Naive thymus-derived CD4-positive, alpha-beta T cell (primary cell): ENCODE data around the gene ZPBP2. TPM values are rescaled to one million over a fixed set of nuclear protein-coding genes. Genes with fewer than 3 reads are reported as not detected.

Experiments
- ATAC-seq: fragments of 150-1000 bp; cut with Tn5 transposase; 2 replicates; pipeline ENCODE4 v1.10.0; 2021; ENCODE audit warnings: mild to moderate bottlenecking, moderate library complexity
- CTCF ChIA-PET: fragments of 350-600 bp; sonication (Branson Sonifier 250); formaldehyde crosslinking; loops from one replicate; lab custom pipeline; 2021; ENCODE audit warnings: antibody characterized with exemption; lab: Charles Lee
- POLR2A ChIA-PET: fragments of 350-600 bp; sonication (Branson Sonifier 250); formaldehyde crosslinking; loops from one replicate; lab custom pipeline; 2021; ENCODE audit warnings: antibody characterized with exemption, inconsistent platforms; lab: Charles Lee
- DNase-seq, 9 donors: peaks; one replicate each; pipeline versions ENCODE4 v3.0.0 to v3.0.0-alpha.2; 2020 to 2022; ENCODE audit warnings: mixed read lengths in 1 of 9
- H3K27ac ChIP-seq: one replicate; pipeline ENCODE4 v1.7.0; 2013; ENCODE audit warnings: mild to moderate bottlenecking, low read depth, low read length, moderate library complexity
- H3K27me3 ChIP-seq, 2 donors: one replicate each; pipeline ENCODE4 v1.7.0; 2013; ENCODE audit warnings: low read length in 2 of 2, mild to moderate bottlenecking in 2 of 2, moderate library complexity in 2 of 2; ENCODE audit not compliant: control insufficient read depth in 2 of 2, insufficient read depth in 2 of 2
- H3K36me3 ChIP-seq, 3 experiments: 1 replicate in 2 of 3; 2 replicates in 1 of 3; pipeline ENCODE4 v1.7.0; 2013; ENCODE audit warnings: low read length in 3 of 3, mild to moderate bottlenecking in 3 of 3, moderate library complexity in 1 of 3; ENCODE audit not compliant: insufficient read depth in 3 of 3, control insufficient read depth in 2 of 3
- H3K4me1 ChIP-seq, 2 donors: one replicate each; pipeline ENCODE4 v1.7.0; 2013; ENCODE audit warnings: low read length in 2 of 2, mild to moderate bottlenecking in 2 of 2, moderate library complexity in 1 of 2; ENCODE audit not compliant: control insufficient read depth in 2 of 2, insufficient read depth in 2 of 2
- H3K4me3 ChIP-seq: 2 replicates; pipeline ENCODE4 v1.7.0; 2013; ENCODE audit warnings: mild to moderate bottlenecking, low read length
- H3K9me3 ChIP-seq, 3 experiments: 1 replicate in 2 of 3; 2 replicates in 1 of 3; pipeline ENCODE4 v1.7.0; 2013; ENCODE audit warnings: low read length in 3 of 3; ENCODE audit not compliant: control insufficient read depth in 2 of 3
- H3K27ac Mint-ChIP-seq, 9 donors: one replicate each; pipeline ENCODE4 v1.8.0; 2020 to 2022; ENCODE audit warnings: mixed read lengths in 9 of 9, mild to moderate bottlenecking in 8 of 9, moderate library complexity in 5 of 9, inconsistent platforms in 2 of 9
- H3K27me3 Mint-ChIP-seq, 5 donors: one replicate each; pipeline ENCODE4 v1.8.0; 2021 to 2022; ENCODE audit warnings: mixed read lengths in 5 of 5, mild to moderate bottlenecking in 1 of 5
- H3K36me3 Mint-ChIP-seq, 5 donors: one replicate each; pipeline ENCODE4 v1.8.0; 2020 to 2022; ENCODE audit warnings: mixed read lengths in 5 of 5, mild to moderate bottlenecking in 3 of 5, inconsistent platforms in 1 of 5
- H3K4me1 Mint-ChIP-seq, 7 donors: one replicate each; pipeline ENCODE4 v1.8.0; 2020 to 2022; ENCODE audit warnings: mixed read lengths in 7 of 7, mild to moderate bottlenecking in 3 of 7, inconsistent platforms in 1 of 7
- H3K4me3 Mint-ChIP-seq, 10 donors: one replicate each; pipeline ENCODE4 v1.8.0; 2020 to 2022; ENCODE audit warnings: mild to moderate bottlenecking in 10 of 10, mixed read lengths in 10 of 10, moderate library complexity in 6 of 10, inconsistent platforms in 2 of 10
- H3K9me3 Mint-ChIP-seq, 11 donors: one replicate each; pipeline ENCODE4 v1.8.0; 2020 to 2022; ENCODE audit warnings: mixed read lengths in 11 of 11, mild to moderate bottlenecking in 4 of 11, inconsistent platforms in 1 of 11, moderate library complexity in 1 of 11
- intact Hi-C, 2 donors: fragments of 100-400 bp; cut with micrococcal nuclease; formaldehyde crosslinking; loops; one replicate each; pipeline ENCODE4 v1.15.1; 2023
- polyA plus RNA-seq, 2 donors: library from polyadenylated mRNA; unstranded; fragments of 300-500 nt; fragmentation: Illumina TruSeq; gene quantifications; one replicate each; pipeline ENCODE4 v1.2.3, GENCODE V29; 2021
- total RNA-seq, 6 experiments: library from RNA in 5 of 6; stranded (reverse) in 5 of 6; gene quantifications; 1 replicate in 5 of 6; 2 replicates in 1 of 6; pipeline ENCODE4 v1.2.3 and lab custom pipeline; 2021 to 2026

ZPBP2 gene
- total and polyA plus RNA-seq, 7 experiments from 2014 or later, result 0.11 to 0.84 (median 0.34) TPM; not detected in 3

GRCh38 chr17:39823407-39824054 is 44.5 kb upstream of the ZPBP2 start:
- intact Hi-C loops, result no loop called here
- Mint-ChIP-seq H3K36me3 (peaks cover 37 to 82% (median 72%) of the 10 kb centered on the region in 5 donors), H3K27ac (peak overlapping the region in 7 of 9 donors; percentile 25 to 97 (median 92)), H3K4me1 (peaks cover 22 to 64% (median 38%) of the 10 kb centered on the region in 7 donors), H3K4me3 (no peak overlapping the region), H3K9me3 (peaks cover 7 to 43% (median 28%) of the 10 kb centered on the region in 11 donors), H3K27me3 (no peaks in the 10 kb centered on the region)
- Histone ChIP-seq H3K27ac (no peak overlapping the region), H3K4me1 (peaks cover 30 to 36% of the 10 kb centered on the region in 2 donors), H3K9me3 (peaks cover 5 to 21% (median 14%) of the 10 kb centered on the region in 3 experiments), H3K36me3 (peaks cover 29 to 68% (median 36%) of the 10 kb centered on the region in 3 experiments), H3K27me3 (no peaks in the 10 kb centered on the region), H3K4me3 (no peak overlapping the region)
- DNase-seq (peak in 3 of 9 donors; percentile 19 to 26 (median 22)), ATAC-seq (no peak)
- ChIA-PET POLR2A (no interaction called here), CTCF (no interaction called here)

DNA sequence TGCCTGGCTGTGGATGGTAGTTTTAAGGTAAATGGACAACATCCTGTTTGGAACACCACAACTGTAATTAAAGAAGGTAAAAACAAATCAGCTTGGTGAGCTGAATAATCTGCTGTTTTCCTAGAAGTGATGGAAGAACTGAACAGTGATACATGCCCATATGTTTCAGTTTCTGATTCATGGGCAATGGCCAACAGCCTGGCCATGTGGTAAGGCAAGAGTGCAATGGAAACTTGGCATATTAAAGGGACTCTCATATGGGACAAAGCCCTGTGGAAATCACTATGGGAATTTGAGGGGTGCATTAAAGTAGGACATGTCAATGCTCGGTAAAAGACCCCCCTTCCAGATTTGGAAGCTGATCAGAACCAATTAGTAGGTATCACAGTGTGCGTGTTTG is 41.7 kb upstream of the ZPBP2 start:
- H3K4me1 Mint-ChIP-seq, result peaks cover 4 to 40% (median 13%) of the 10 kb centered on the region in 7 donors
- POLR2A ChIA-PET, result interaction anchor here (1.3 kb wide), 1 partner anchor 70 kb away, joined by 4 read pairs; no protein-coding TSS in a partner anchor

DNA sequence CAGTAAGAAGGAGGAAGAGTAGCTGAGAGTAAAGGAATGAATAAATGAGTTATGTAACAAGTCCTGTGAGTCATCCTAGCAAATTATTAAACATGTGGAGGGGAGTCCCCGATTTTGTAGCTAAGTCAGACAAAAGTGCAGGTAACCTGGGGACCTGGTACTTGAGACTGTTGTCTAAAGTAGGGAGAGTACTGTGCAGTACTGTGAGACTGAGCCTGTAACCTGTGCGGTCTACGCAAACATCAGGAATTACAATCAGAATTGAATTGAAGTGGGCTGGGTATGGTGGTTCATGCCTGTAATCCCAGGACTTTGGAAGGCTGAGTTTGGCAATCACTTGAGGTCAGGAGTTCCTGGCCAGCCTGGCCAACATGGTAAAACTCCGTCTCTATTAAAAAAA is 39.6 kb upstream of the ZPBP2 start:
- ChIA-PET POLR2A (interaction anchor here (0.8 to 1.4 kb wide), 2 partner anchors 9 to 11 kb away, joined by 3 read pairs; no protein-coding TSS in a partner anchor), CTCF (no interaction called here)
- DNase-seq (no peak), ATAC-seq (no peak)
- H3K4me3 ChIP-seq, result no peak overlapping the region
- no peaks in the 10 kb centered on the region for H3K27me3 Mint-ChIP-seq
- peaks cover 28 to 65% (median 49%) of the 10 kb centered on the region in 3 experiments for H3K36me3 ChIP-seq
- no peaks in the 10 kb centered on the region for H3K4me1 ChIP-seq
- intact Hi-C loops, result no loop called here
- H3K4me1 Mint-ChIP-seq, result peaks cover 3 to 37% (median 17%) of the 10 kb centered on the region in 7 donors
- peaks cover 5 to 17% (median 12%) of the 10 kb centered on the region in 3 experiments for H3K9me3 ChIP-seq
- H3K27ac ChIP-seq, result no peak overlapping the region
- peaks cover 32 to 75% (median 60%) of the 10 kb centered on the region in 5 donors for H3K36me3 Mint-ChIP-seq
- peaks cover 0 to 25% (median 19%) of the 10 kb centered on the region in 11 donors for H3K9me3 Mint-ChIP-seq
- no peak overlapping the region for H3K4me3 Mint-ChIP-seq
- no peaks in the 10 kb centered on the region for H3K27me3 ChIP-seq
- peak overlapping the region in 6 of 9 donors; percentile 16 to 78 (median 64) for H3K27ac Mint-ChIP-seq

More for the DNA sequence above, 41.7 kb upstream of the ZPBP2 start:
- Histone ChIP-seq H3K4me3 (no peak overlapping the region), H3K36me3 (peaks cover 29 to 81% (median 49%) of the 10 kb centered on the region in 3 experiments), H3K9me3 (peaks cover 5 to 21% (median 14%) of the 10 kb centered on the region in 3 experiments), H3K27ac (no peak overlapping the region), H3K4me1 (peaks cover 3 to 10% of the 10 kb centered on the region in 2 donors), H3K27me3 (no peaks in the 10 kb centered on the region)
- intact Hi-C loops, result no loop called here
- ATAC-seq (no peak), DNase-seq (no peak)
- Mint-ChIP-seq H3K36me3 (peaks cover 40 to 88% (median 72%) of the 10 kb centered on the region in 5 donors), H3K9me3 (peaks cover 7 to 43% (median 26%) of the 10 kb centered on the region in 11 donors), H3K27ac (peak overlapping the region in 7 of 9 donors; percentile 31 to 80 (median 44)), H3K4me3 (no peak overlapping the region), H3K27me3 (no peaks in the 10 kb centered on the region)
- CTCF ChIA-PET, result no interaction called here

DNA sequence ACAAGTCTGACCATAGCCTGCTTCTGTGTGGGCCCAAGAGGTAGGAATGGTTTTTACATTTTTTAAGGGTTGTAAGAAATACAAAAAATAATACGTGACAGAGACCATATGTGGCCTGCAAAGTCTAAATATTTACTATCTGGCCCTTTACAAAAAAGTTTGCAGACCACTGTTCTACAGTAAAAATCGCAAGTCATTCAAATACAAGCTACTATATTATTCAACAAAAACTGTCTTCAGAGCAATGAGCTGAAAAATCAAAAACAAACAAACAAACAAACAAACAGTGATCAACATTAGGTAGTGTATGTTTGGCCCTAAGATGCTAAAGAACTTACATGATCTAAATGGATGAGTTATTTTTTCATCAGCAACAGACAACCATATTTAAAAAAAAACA is 36.4 kb upstream of the ZPBP2 start:
- Histone ChIP-seq H3K27ac (no peak overlapping the region), H3K36me3 (peaks cover 15 to 51% (median 28%) of the 10 kb centered on the region in 3 experiments), H3K9me3 (peaks cover 0 to 6% (median 0%) of the 10 kb centered on the region in 3 experiments), H3K4me3 (no peak overlapping the region), H3K27me3 (no peaks in the 10 kb centered on the region), H3K4me1 (peaks cover 0 to 5% of the 10 kb centered on the region in 2 donors)
- DNase-seq (no peak), ATAC-seq (no peak)
- H3K4me3 Mint-ChIP-seq, result no peak overlapping the region
- H3K9me3 Mint-ChIP-seq, result peaks cover 0 to 18% (median 0%) of the 10 kb centered on the region in 11 donors
- ChIA-PET POLR2A (interaction anchor here (0.5 to 2.3 kb wide), 5 partner anchors 10 to 1119 kb away, joined by 3 to 10 read pairs (median 5); partner anchors contain the start of gene RPL19), CTCF (no interaction called here)
- H3K27me3 Mint-ChIP-seq, result no peaks in the 10 kb centered on the region
- peaks cover 22 to 60% (median 45%) of the 10 kb centered on the region in 5 donors for H3K36me3 Mint-ChIP-seq
- intact Hi-C loops, result no loop called here
- H3K4me1 Mint-ChIP-seq, result peaks cover 7 to 50% (median 34%) of the 10 kb centered on the region in 7 donors
- peak overlapping the region in 4 of 9 donors; percentile 25 to 52 (median 36) for H3K27ac Mint-ChIP-seq

DNA sequence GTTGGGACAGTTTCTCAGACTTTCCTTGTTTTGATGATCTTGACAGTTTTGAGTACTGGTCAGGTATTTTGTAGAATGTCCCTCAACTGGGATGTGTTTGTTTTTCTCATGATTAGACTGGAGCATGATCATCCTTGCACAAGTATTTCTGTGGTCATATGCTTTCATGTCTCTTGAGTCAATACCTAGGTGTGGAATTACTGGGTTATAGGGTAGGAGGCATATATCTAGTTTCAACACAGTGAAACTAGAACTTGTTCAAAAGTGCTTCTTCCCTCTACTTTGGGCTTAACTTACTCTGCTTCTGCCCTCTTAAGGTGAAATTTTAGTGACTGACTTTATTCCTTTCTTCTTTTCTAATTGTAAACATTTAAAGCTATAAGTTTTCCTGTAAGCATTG is 34.0 kb upstream of the ZPBP2 start:
- H3K27me3 Mint-ChIP-seq, result no peaks in the 10 kb centered on the region
- ATAC-seq (no peak), DNase-seq (no peak)
- H3K4me1 Mint-ChIP-seq, result peaks cover 3 to 52% (median 39%) of the 10 kb centered on the region in 7 donors
- ChIA-PET CTCF (interaction anchor here (1.4 kb wide), 1 partner anchor 18 kb away, joined by 3 read pairs; no protein-coding TSS in a partner anchor), POLR2A (interaction anchor here (0.6 to 2.2 kb wide), 5 partner anchors 10 to 104 kb away, joined by 3 to 9 read pairs (median 3); partner anchors contain the start of gene MIEN1)
- intact Hi-C loops, result no loop called here
- Histone ChIP-seq H3K36me3 (peaks cover 0 to 33% (median 8%) of the 10 kb centered on the region in 3 experiments), H3K4me1 (peaks cover 0 to 5% of the 10 kb centered on the region in 2 donors), H3K4me3 (no peak overlapping the region), H3K27me3 (no peaks in the 10 kb centered on the region), H3K27ac (no peak overlapping the region), H3K9me3 (peaks cover 0 to 6% (median 0%) of the 10 kb centered on the region in 3 experiments)
- peaks cover 20 to 52% (median 40%) of the 10 kb centered on the region in 5 donors for H3K36me3 Mint-ChIP-seq
- H3K9me3 Mint-ChIP-seq, result peaks cover 0 to 24% (median 9%) of the 10 kb centered on the region in 11 donors
- H3K4me3 Mint-ChIP-seq, result no peak overlapping the region
- H3K27ac Mint-ChIP-seq, result peak overlapping the region in 6 of 9 donors; percentile 5 to 83 (median 50)

DNA sequence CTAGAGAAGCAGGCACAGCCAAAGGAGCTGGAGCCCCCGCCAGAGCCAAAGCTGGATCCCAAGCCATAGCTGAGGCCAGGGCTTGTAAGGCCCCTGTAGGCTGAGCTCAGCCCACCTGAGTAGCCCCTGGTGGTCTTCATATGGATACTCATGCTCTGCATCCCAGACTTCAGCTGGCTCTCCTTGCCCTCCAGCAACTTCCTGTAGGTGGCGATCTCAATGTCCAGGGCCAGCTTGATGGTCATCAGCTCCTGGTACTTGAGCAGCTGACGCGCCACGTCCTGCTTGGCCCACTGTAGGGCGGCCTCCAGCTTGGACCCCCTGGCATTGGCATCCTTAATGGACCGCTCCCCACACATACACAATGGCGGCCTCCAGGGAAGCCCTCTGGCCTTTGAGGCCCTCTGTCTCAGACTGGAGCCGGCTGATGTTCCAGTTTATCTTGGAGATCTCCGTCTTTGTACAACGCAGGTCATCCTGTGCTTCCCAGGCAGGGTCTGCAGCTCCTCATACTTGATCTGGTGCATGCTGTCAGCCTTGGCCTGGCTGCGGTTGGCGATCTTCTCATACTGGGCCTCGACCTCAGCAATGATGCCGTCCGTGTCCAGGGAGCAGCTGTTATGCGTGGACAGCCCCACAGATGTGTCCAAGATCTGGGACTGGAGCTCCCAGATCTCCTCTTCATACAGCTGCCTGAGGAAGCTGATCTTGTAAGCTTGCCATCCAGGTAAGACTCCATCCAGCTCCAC is 32.8 kb upstream of the ZPBP2 start:
- H3K36me3 Mint-ChIP-seq, result peaks cover 25 to 53% (median 47%) of the 10 kb centered on the region in 5 donors
- ChIA-PET POLR2A (interaction anchor here (1.1 to 2.2 kb wide), 7 partner anchors 9 to 105 kb away, joined by 3 to 9 read pairs (median 3); partner anchors contain the start of gene MIEN1), CTCF (interaction anchor here (0.9 to 1.4 kb wide), 2 partner anchors 10 to 19 kb away, joined by 3 to 4 read pairs; no protein-coding TSS in a partner anchor)
- no peaks in the 10 kb centered on the region for H3K27me3 Mint-ChIP-seq
- H3K36me3 ChIP-seq, result peaks cover 0 to 28% (median 1%) of the 10 kb centered on the region in 3 experiments
- ATAC-seq (no peak), DNase-seq (no peak)
- H3K27ac Mint-ChIP-seq, result peak overlapping the region in 7 of 9 donors; percentile 11 to 72 (median 42)
- peaks cover 0 to 6% (median 0%) of the 10 kb centered on the region in 3 experiments for H3K9me3 ChIP-seq
- H3K4me3 ChIP-seq, result no peak overlapping the region
- H3K4me1 ChIP-seq, result peaks cover 0 to 5% of the 10 kb centered on the region in 2 donors
- no peaks in the 10 kb centered on the region for H3K27me3 ChIP-seq
- H3K4me1 Mint-ChIP-seq, result peaks cover 3 to 57% (median 44%) of the 10 kb centered on the region in 7 donors
- H3K27ac ChIP-seq, result no peak overlapping the region
- intact Hi-C loops, result no loop called here
- no peak overlapping the region for H3K4me3 Mint-ChIP-seq
- peaks cover 0 to 30% (median 10%) of the 10 kb centered on the region in 11 donors for H3K9me3 Mint-ChIP-seq
